ENCODE measurements around the gene MAPKBP1. TPM values are rescaled to one million over a fixed set of nuclear protein-coding genes. Genes with fewer than 3 reads are reported as not detected.

MAPKBP1 gene
- total RNA-seq, 4 donors from 2014 or later, result 18.2 to 54.6 (median 42.9) TPM

DNA sequence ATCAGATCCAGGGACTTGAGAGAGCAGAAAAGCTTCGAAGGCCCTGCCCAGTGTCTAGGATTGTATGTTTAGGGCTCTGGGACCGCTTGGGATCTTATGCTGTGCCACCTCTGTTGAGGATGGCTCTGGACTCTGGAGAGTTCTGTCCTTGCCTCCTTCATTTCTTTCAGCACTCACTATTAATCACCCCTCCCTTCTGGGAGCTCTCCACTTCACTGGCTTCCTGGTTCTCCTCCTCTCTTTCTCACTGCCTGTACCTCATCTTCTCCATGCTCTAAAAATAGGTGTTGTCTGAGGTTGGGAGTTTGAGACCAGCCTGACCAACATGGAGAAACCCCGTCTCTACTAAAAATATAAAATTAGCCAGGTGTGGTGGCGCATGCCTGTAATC lies 17.3 kb downstream of the MAPKBP1 start:
- Histone ChIP-seq H3K36me3 (no peaks in the 10 kb centered on the region), H3K9me3 (no peaks in the 10 kb centered on the region), H3K4me3 (no peak overlapping the region), H3K27me3 (no peaks in the 10 kb centered on the region), H3K4me1 (peaks cover 56 to 89% (median 67%) of the 10 kb centered on the region in 4 donors), H3K27ac (replicated peaks in 1 of 4) (peak overlapping the region; percentile 60 to 73 (median 66))
- TF ChIP-seq, protein P1, sequence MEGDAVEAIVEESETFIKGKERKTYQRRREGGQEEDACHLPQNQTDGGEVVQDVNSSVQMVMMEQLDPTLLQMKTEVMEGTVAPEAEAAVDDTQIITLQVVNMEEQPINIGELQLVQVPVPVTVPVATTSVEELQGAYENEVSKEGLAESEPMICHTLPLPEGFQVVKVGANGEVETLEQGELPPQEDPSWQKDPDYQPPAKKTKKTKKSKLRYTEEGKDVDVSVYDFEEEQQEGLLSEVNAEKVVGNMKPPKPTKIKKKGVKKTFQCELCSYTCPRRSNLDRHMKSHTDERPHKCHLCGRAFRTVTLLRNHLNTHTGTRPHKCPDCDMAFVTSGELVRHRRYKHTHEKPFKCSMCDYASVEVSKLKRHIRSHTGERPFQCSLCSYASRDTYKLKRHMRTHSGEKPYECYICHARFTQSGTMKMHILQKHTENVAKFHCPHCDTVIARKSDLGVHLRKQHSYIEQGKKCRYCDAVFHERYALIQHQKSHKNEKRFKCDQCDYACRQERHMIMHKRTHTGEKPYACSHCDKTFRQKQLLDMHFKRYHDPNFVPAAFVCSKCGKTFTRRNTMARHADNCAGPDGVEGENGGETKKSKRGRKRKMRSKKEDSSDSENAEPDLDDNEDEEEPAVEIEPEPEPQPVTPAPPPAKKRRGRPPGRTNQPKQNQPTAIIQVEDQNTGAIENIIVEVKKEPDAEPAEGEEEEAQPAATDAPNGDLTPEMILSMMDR (IDR thresholded peaks at IDR 0.05), result no peak
- TF ChIP-seq POLR2A (IDR thresholded peaks at IDR 0.05; ENCODE audit: low read depth) (no peak), POLR2AphosphoS5 (IDR thresholded peaks at IDR 0.05) (no peak), EP300 (IDR thresholded peaks at IDR 0.05) (no peak)
- intact Hi-C loops (cut with DNase I), result no loop called here
- DNase-seq (ENCODE audit: extremely low spot score), result no peak
- WGBS, result 86% methylated on average over 3 of the region's 4 CpGs

GRCh38 chr15:41792000-41792637 lies 17.8 kb downstream of the MAPKBP1 start:
- Histone ChIP-seq H3K27me3 (no peaks in the 10 kb centered on the region), H3K9me3 (no peaks in the 10 kb centered on the region), H3K4me3 (no peak overlapping the region), H3K36me3 (no peaks in the 10 kb centered on the region), H3K27ac (replicated peaks in 1 of 4) (peak overlapping the region; percentile 60 to 73 (median 66)), H3K4me1 (peaks cover 62 to 95% (median 73%) of the 10 kb centered on the region in 4 donors)
- TF ChIP-seq POLR2A (IDR thresholded peaks at IDR 0.05; ENCODE audit: low read depth) (no peak), POLR2AphosphoS5 (IDR thresholded peaks at IDR 0.05) (no peak), EP300 (IDR thresholded peaks at IDR 0.05) (no peak)
- TF ChIP-seq, protein P1 (IDR thresholded peaks at IDR 0.05), result no peak
- WGBS, result 61% methylated on average over 5 of the region's 5 CpGs
- no peak for DNase-seq (ENCODE audit: extremely low spot score)
- intact Hi-C loops (cut with DNase I), result no loop called here

- Histone ChIP-seq H3K4me3 (no peak overlapping the region), H3K9me3 (no peaks in the 10 kb centered on the region), H3K4me1 (peaks cover 62 to 93% (median 74%) of the 10 kb centered on the region in 4 donors), H3K27ac (replicated peaks in 1 of 4) (peak overlapping the region in 2 of 4 donors; percentile 14 to 36), H3K36me3 (no peaks in the 10 kb centered on the region), H3K27me3 (no peaks in the 10 kb centered on the region)
- no peak for DNase-seq (ENCODE audit: extremely low spot score)
- 72% methylated on average over 4 of the region's 4 CpGs for WGBS
- TF ChIP-seq, protein P1 (IDR thresholded peaks at IDR 0.05), result no peak
- TF ChIP-seq POLR2A (IDR thresholded peaks at IDR 0.05; ENCODE audit: low read depth) (no peak), EP300 (IDR thresholded peaks at IDR 0.05) (no peak), POLR2AphosphoS5 (IDR thresholded peaks at IDR 0.05) (no peak)
- intact Hi-C loops (cut with DNase I), result no loop called here
These were observed 19.8 kb downstream of the MAPKBP1 start for GRCh38 chr15:41794081-41794480.

DNA sequence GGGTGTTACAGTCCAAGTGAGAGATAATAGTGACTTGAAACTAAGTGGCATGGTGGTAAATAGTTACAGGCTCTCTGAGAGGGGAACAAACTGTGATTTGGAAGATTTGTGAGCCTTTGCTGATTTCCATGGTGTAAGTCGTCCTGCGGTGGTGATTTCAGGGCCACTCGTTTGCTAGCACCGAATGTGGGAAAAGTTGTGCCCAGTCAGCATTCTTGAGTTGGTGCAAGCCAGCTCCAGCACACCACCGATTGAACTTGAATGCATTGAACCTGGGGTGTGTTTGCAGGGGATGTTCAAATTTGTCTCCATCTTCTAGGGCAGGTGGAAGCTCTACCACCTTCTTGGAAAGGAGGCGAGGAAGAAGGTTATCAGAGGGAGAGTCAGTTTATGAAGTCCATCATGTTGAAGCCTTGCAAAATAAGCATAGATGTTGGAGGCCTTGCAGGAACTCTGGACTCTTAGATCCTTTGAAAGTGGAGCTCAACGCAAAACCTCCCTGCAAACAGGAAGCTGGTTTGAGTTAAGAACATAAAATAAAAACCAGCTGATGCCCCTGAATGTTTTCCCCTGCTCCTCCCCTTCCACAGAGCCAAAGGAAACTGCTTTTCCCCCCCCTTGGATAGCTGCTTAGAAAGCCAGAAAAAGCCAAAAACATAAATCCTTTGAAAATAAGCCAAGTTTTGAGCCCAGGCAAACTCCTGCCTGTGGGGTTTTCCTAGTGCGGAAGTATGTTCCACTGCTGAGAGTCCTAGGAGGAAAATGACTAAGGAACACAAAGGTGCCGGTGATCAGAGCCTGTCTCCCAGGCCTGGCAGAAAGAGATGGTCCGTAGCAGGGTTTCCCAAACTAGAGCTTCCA lies 21.9 kb downstream of the MAPKBP1 start:
- peaks cover 41 to 76% (median 55%) of the 10 kb centered on the region in 4 donors for H3K4me1 ChIP-seq
- H3K4me3 ChIP-seq, result no peak overlapping the region
- TF ChIP-seq POLR2A (IDR thresholded peaks at IDR 0.05; ENCODE audit: low read depth) (no peak), EP300 (IDR thresholded peaks at IDR 0.05) (no peak), POLR2AphosphoS5 (IDR thresholded peaks at IDR 0.05) (no peak)
- TF ChIP-seq, protein P1 (IDR thresholded peaks at IDR 0.05), result no peak
- intact Hi-C loops (cut with DNase I), result no loop called here
- H3K27ac ChIP-seq (replicated peaks in 1 of 4), result peak overlapping the region; percentile 26 to 59 (median 54)
- H3K9me3 ChIP-seq, result no peaks in the 10 kb centered on the region
- H3K36me3 ChIP-seq, result peaks cover 0 to 20% (median 18%) of the 10 kb centered on the region in 4 donors
- no peak for DNase-seq (ENCODE audit: extremely low spot score)
- 55% methylated on average over 10 of the region's 10 CpGs for WGBS
- H3K27me3 ChIP-seq, result no peaks in the 10 kb centered on the region

Measured in esophagus muscularis mucosa (tissue), 4 donors.